DMS79 (cell line): ENCODE data around the gene E4F1.

Experiments
- DNase-seq: peaks from one replicate; lab custom pipeline; 2025; lab: John Stamatoyannopoulos, UW

E4F1 gene

DNA sequence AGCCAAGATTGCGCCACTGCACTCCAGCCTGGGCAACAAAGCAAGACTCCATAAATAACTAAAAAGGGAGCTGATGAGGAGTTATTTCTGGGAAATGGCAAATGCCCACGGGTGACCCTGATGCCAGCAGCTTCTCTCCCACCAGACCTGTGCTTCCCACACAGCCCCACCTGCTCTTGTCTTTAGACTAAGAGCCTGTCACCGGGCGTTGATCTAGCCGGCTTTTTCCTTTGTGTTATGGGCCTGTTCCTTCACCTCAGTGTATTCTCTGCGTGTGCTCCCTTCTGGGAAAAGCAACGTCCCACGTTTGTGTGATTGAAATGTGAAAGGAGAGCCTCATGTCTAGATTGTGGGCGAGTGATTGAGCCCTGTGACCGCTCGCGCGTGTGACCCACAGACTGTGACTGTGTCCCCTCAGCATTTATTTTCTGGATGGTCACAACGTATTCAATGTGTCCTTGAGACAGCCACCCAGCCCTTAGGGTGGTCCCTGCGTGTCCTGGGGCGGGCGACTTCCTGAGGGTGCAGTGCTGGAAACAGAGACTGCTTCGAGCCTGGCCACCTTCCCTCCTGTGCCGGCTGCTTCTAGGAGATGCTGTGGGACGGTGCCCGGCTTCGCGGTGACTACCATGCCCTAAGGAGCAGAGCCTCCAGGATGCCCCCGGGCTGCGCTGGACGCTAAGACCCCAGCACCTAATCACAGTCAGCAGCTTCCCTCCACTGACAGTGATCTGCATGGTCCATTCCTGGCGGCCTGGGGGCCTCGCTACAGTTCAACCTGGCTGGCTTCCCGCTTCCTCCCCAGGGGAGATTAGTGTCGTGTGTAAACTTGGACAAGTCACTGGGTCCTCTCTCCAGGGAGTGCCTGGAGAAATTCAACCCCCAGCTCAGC, 52.3 kb downstream of the E4F1 start:
- no peak for DNase-seq

DNA sequence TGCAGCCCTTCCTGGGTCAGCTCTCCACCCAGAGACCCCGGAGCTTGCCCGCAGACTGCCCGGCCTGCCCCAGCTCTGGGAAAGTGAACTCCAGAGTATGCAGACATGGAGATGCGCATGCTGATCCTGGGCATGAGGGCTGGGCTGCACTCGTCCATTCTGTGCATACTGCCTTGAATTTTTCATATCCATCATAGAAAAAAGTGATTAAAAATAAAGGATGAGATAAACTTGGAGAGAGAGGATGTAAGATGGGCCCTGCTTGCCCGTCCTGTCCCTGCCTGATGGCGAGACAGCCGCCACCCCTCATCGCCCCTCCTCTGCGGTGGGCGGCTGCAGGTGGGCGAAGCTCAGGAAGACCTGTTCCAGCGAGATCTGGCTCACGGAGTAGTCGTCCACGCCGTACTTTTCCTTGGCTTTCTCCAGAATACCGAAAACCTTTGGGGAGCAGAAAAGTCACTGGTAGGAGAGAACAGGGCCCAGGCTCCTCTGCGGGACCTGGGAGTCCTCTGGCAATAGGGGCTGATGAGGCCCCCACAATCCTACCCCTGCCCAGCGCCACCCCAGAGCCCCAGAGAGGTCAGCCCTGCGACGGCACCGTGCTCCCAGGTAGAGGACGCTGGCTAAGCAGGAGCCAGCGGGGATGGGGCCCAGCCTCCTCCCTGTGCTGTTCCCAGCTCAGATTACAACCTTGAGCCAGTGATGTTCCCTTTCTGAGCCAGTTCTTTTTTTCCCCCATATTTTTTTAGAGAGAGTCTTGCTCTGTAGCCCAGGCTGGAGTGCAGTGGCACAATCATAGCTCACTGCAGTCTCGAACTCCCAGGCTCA, 53.2 kb downstream of the E4F1 start:
- no peak for DNase-seq

DNA sequence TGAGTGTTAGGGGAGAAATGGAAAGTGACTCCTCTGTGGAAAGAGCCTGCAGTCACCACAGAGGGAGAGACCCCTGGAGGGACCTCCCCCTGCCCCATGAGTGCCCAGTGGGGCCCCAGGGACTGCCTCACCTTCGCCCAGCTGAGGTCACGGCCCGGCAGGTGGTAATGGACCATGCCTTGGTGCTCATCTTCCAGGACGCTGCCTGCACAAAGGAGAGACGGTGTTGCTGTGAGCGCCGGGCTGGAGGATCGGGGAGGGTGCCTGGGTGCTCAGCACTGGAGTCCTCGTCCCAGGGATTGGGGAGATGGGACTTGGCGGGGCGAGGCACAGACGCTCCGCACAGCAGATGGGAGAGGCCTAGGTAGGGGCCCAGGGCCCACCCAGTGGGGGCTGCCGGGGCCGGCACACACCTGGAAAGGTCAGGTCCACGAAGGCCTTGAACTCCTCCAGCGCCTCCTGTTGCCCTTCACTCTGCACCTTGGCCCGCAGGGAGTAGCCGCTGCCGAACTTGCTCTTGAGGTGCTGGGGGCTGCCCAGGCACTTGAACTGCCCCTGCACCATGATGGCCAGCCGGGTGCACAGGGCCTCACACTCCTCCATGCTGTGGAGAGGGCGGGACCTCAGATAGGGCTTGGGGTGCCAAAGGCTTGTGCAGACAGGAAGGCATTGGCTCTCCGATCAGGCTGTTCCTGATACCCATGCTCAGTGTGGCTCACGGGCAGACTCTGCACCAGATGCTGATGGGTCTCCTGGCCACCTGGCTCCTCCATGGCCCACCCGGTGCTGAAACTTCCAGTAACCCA, 54.3 kb downstream of the E4F1 start:
- DNase-seq: no peak

DNA sequence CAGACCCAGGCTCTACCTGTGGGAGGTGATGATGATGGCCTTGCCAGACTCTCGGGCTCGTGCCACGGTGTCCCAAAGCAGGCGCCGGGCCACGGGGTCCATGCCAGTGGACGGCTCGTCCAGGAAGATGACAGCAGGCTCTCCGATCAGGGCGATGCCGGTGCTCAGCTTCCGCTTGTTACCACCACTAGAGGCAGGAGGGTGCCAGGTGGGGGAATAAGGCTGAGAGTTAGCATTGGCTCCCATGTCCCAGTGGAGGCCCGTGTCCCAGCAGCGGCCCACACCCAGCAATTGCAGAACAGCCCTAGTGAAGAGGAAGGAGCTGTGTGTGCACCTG, 54.8 kb downstream of the E4F1 start:
- no peak for DNase-seq

DNA sequence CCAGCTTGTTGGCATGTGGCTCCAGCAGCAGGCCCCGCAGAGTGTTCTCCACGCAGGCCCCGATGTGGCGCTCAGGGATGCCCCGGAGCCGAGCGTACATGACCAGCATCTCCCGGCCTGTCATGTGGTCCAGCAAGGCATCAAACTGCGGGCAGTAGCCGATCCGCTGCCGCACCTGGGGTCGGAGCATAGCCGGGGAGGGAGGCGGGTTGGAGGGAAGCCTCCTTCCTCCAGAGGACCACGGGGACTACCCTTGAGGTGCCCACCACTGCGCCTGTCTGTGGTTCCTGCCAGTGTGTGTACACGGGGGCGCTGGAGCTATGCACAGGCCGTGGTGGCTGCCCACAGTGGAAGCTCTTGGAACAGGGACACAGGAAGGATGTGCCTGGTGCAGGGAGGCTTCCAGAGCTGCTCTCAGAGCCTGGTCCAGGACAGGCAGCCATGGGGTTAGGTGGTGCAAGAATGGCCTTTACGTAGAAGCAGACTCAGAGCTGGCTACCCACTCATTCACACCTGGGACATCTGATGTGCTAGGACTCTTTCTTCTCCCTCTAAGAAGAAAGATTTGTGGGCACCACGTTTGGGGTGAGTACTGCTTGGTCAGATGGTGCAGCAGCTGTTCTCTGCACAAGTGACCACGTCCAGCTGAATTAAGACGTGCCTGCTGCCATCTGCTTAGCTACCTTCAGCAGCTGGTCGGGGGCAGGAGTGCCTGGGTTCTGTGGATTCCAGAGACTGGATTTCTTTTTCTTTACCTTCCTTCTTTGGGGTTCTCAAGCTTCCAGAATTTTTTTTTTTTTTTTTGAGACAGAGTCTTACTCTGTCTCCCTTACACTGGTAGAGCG, 55.8 kb downstream of the E4F1 start:
- no peak for DNase-seq

DNA sequence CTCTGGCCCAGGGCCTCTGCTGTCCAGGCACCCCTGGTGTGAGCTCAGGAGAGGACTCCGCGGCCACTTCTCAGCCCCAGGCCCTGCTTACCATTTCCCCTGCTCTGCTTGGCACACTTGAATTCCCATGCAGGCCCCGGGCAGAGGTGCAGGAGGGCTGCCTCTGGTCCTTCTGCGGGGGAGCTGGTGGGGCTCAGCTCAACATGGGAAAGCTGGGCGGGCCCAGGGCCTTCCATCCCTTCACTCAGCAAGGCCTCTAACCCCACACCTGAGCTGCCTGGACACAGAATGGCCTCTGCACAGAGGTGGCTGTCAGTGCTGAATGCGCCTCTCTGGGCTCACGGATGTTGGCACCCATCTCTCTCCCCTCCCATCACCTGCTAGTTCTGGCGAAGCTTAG, 57.1 kb downstream of the E4F1 start:
- DNase-seq: no peak

DNA sequence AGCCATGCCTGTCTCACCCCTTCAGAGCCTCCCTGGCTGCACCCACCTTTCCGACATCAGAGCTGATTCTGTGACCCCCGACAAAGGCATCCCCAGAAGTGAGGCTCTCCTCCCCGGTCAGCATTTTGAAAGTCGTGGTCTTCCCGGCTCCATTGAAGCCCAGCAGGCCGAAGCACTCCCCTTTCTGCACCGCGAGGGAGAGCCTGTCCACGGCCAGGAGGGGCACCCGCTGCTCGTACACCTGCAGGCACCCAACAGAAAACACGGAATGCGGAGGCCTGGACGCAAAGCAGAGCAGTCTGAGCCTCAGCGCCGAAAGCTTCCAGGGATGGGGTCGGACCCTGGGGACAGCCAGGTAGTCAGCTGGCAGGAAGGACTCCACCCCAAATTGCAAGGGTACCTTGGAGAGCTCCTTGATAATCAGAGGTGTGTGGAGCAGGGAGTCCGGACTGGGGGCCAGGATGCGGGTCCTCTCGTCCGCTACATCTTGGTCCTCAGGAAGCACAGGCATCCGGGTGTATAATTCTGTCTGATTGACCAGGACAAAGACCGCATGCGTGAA, 57.7 kb downstream of the E4F1 start:
- DNase-seq: no peak

DNA sequence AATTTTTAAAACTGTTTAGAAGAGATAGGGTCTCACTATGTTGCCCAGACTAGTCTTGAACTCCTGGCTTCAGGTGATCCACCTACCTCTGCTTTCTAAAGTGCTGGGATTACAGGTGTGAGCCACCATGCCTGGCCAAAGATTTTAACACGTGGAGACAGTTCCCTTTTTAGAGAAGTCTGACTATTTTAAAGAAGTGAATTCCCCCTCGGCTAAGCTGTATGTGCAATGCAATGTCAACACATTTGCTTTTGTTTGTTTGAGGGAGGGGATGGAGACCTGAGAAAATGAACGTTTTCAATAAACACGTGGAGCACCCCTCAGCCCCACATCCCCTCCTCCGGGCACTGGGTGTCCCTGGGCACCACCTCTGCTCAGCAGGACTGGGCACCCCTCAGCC, 58.9 kb downstream of the E4F1 start:
- no peak for DNase-seq

DNA sequence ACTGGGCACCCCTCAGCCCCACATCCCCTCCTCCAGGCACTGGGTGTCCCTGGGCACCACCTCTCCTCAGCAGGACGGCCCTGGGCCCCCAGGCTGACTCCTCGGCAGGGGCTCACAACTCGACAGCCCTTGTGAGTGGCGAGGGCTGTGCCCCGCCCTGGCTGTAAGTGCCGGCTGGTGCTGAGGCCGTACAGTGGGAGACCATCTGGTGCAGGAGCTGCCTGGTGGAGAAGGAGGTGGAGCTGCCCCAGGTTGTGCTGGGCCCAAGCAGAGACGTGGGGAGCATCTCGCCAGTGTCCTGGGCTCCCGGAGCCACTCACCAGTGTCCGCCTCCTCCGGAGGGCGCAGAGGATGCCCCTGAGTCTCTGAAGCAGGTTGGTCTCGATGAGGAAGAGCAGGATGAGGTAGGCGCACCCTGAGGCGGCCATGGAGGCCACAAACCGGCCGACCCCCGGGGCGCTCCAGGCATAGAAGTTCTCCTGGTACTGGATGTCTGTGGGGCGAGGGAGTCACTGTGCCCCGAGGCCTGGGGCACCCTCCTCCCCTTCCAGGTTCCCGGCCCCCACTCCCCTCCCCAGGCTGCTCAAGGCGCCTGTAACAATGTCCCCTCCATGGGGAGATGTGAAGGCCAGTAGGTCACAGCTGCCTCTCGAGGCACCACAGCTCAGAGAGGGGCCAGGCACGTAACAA, 59.6 kb downstream of the E4F1 start:
- DNase-seq: no peak

DNA sequence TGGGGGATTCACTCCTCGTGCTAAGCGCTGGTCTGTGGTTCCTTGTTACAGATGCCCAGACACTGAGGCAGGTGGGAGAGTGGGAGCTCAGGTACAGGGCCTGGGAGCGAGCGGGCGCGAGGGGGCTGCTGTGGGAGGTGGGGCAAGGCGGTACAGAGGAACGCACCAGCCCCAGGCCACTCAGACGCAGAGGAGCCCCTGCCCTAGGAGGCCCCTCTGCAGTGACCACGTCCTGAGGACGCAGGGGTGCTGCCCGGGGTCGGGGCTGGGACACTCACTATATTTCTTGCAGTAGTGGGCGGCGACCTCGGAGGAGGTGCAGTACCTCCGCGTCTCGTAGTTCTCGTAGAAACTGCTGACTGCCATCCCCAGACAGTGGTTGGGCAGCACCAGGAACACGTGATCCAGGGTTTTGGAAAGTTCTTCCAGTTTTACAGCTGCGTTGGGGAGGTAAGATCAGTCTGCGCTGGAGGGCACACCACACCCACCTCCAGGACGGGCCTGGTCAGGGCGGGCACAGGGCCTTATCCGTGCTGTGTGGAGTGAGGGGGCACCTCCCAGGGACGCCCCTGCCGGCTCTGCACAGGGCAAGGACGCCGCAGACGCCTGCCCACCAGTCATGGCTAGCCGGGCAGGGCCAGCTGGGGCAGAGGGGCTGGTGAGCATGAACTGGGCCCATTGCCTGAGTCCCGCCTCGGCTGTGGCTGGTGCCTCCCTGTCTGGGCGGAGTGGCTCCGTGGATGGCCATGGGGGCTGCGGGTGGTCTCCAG, 60.8 kb downstream of the E4F1 start:
- no peak for DNase-seq

DNA sequence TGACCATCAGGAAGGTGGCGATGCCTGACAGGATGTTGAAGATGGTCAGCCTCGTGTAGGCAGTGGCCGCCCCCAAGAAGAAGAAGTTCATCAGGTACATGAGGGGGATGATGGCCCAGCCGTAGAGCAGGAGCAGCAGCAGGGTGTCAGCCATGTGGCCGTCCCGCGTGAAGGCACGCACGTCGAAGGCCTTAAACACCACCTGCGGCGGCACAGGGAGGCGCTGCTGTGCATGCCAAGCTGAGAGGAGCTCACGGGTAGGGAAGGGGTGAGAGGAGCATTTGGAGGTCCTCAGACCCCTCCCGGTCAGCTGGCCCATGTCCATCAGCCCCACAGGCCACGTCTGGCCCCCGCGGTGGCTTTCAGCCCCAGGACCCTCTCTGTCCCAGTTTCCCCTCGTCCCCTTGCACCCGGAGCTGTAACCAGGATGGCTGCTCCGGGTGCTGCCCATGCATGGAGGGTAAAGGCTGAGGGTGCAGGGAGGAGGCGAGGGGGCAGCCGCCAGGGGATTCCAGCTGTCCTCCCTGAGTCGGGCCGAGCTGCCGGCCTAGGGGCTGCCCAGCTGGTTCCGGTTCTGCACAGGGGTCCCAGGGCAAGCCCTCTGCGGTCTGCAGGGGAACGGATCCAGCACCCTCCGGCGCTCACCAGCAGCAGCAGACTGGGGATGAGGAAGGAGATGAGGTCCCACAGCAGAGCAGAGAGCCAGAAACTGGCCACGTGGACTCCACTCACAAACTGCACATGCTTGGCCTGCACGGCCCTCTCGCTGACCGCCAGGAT, 61.6 kb downstream of the E4F1 start:
- no peak for DNase-seq
